Tibial artery (tissue), 4 donors: Measurements from ENCODE around the gene CAMTA1.
A peak's percentile ranks its signal among the peaks of the same experiment; 100 is the strongest.
"Not testable (repeated sequence)": the region's sequence is repeated elsewhere in the genome, so short reads cannot be mapped to it uniquely, and the experiment has no call there.

Experiments used
- DNase-seq, 2 donors: peaks; one replicate each; pipeline ENCODE4 v3.0.0-alpha.2; 2019
- H3K27ac ChIP-seq, 2 donors: fragments of 200-600 bp; sonication (generic) in 1 of 2; 1 replicate in 1 of 2; 2 replicates in 1 of 2; pipeline ENCODE4 v1.5.1; 2018 to 2019; ENCODE audit warnings: mild to moderate bottlenecking in 1 of 2
- H3K27me3 ChIP-seq, 2 donors: fragments of 200-600 bp; sonication (generic) in 1 of 2; one replicate each; pipeline versions ENCODE4 v1.5.1 to v1.6.0; 2016 to 2019
- H3K36me3 ChIP-seq, 3 donors: fragments of 200-600 bp; sonication (generic) in 2 of 3; one replicate each; pipeline ENCODE4 v1.5.1; 2016 to 2019; ENCODE audit warnings: mild to moderate bottlenecking in 2 of 3
- H3K4me1 ChIP-seq, 4 donors: fragments of 200-600 bp; sonication (generic) in 2 of 4; 1 replicate in 3 of 4; 2 replicates in 1 of 4; pipeline ENCODE4 v1.5.1; 2016 to 2019
- H3K4me3 ChIP-seq, 2 donors: fragments of 200-600 bp; sonication (generic) in 1 of 2; 1 replicate in 1 of 2; 2 replicates in 1 of 2; pipeline ENCODE4 v1.5.1; 2018 to 2019; ENCODE audit warnings: mild to moderate bottlenecking in 2 of 2
- H3K9me3 ChIP-seq, 3 donors: fragments of 200-600 bp; sonication (generic) in 1 of 3; one replicate each; pipeline ENCODE4 v1.5.1; 2016 to 2019
- intact Hi-C: fragments of 100-400 bp; cut with DNase I; formaldehyde crosslinking; loops from one replicate; pipeline ENCODE4 v1.15.0; 2023; ENCODE audit warnings: low total_unique reads
- TF ChIP-seq, protein P1 (sequence below), 2 experiments: fragments of 200-600 bp in 1 of 2; fragments of 450-650 bp in 1 of 2; IDR thresholded peaks; one replicate each; pipeline ENCODE4 v1.5.1; 2017 to 2019; ENCODE audit warnings: antibody characterized with exemption in 2 of 2, mild to moderate bottlenecking in 1 of 2, moderate library complexity in 1 of 2

The CAMTA1 gene

DNA sequence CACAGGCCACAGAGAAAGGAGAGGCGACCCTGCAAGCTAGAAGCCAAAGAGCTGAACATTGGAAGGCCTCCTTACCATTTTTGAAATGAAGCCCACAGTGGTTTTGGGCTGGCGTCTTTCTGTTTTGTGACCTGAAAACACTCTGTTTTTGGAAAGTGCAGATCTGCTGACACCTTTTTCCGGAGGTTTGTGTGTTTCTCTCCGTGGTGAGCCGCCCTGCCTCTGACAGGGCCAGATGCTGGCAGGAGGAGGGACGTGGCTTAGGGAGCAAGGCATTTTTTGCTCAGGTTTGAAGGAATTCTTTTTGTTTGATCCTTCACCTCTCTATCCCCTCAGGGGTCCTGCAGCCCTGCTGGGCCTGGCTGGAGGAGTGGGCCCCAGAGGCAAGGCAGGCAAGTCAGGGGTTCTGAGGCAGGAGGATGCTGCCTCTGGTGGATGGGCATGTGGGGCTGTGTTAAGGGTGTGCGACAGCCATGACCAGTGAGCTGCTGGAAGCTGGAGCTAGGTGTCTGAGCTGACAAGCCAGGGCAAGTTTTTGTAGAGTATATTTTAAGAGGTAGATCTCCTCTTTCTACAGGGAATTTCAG, 133.8 kb downstream of the CAMTA1 start:
- DNase-seq: no peak
- Histone ChIP-seq H3K9me3 (no peaks in the 10 kb centered on the region), H3K4me3 (no peak overlapping the region), H3K4me1 (peaks cover 0 to 24% (median 19%) of the 10 kb centered on the region in 4 donors), H3K27ac (no peak overlapping the region), H3K27me3 (peaks cover 0 to 9% of the 10 kb centered on the region in 2 donors), H3K36me3 (no peaks in the 10 kb centered on the region)
- TF ChIP-seq, protein P1, sequence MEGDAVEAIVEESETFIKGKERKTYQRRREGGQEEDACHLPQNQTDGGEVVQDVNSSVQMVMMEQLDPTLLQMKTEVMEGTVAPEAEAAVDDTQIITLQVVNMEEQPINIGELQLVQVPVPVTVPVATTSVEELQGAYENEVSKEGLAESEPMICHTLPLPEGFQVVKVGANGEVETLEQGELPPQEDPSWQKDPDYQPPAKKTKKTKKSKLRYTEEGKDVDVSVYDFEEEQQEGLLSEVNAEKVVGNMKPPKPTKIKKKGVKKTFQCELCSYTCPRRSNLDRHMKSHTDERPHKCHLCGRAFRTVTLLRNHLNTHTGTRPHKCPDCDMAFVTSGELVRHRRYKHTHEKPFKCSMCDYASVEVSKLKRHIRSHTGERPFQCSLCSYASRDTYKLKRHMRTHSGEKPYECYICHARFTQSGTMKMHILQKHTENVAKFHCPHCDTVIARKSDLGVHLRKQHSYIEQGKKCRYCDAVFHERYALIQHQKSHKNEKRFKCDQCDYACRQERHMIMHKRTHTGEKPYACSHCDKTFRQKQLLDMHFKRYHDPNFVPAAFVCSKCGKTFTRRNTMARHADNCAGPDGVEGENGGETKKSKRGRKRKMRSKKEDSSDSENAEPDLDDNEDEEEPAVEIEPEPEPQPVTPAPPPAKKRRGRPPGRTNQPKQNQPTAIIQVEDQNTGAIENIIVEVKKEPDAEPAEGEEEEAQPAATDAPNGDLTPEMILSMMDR (IDR thresholded peaks at IDR 0.05): no peak
- intact Hi-C loops: no loop called here

DNA sequence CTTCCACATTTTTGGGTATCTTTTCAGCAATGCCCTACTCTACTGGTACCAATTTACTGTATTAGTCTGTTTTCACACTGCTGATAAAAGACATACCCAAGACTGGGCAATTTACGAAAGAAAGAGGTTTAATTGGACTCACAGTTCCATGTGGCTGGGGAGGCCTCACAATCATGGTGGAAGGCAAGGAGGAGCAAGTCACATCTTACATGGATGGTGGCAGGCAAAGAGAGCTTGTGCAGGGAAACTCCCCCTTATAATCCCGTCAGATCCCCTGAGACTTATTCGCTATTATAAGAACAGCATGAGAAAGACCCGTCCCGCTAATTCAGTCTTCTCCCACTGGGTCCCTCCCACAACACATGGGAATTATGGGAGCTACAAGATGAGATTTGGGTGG, 136.3 kb downstream of the CAMTA1 start:
- H3K27me3 ChIP-seq, DNase-seq, intact Hi-C loops, H3K9me3 ChIP-seq, H3K27ac ChIP-seq, H3K36me3 ChIP-seq, H3K4me3 ChIP-seq: not testable (repeated sequence)
- peaks cover 0 to 39% (median 34%) of the 10 kb centered on the region in 4 donors for H3K4me1 ChIP-seq

DNA sequence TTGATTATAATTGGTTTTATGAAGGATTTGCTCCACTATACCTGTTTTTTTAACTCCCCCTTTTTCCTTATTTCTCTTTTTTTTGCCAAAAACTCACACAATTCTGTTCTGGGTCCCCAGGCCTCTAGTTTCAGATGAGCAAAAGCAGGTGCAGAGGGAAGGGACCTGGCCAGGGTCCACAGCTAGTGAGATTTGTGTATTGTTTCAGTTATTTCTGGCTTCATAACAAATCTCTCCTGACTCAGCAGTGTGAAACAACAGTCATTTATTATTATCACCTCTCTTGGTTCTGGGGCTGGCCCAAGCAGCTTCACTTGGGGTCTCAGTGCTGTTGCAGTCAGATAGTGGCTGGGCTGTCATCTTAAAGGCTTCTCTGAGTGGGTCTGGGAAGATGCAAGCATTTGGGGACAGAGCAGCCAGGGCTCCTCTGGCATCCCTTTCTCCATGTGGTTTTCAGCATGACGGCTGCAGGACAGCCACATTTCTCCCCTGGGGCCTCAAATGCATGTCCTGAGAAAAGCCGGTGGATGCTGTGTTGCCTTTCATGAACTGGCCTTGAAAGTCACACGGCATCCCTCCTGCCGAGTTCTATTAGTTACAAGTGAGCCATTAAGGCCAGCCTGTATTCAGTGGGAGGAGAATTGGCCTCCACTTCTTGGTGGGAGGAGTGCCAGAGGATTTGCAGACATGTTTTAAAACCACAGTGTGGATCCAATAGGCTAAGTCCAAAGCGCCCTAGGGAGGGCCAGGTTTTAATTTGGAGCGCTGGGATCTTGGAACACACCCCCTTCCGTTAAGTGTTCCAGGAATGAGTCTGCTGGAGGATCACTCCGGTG, 137.1 kb downstream of the CAMTA1 start:
- intact Hi-C loops: no loop called here
- Histone ChIP-seq H3K4me3 (no peak overlapping the region), H3K9me3 (no peaks in the 10 kb centered on the region), H3K36me3 (no peaks in the 10 kb centered on the region), H3K4me1 (peaks cover 0 to 39% (median 34%) of the 10 kb centered on the region in 4 donors), H3K27me3 (no peaks in the 10 kb centered on the region), H3K27ac (peak overlapping the region; percentile 1 to 10)
- DNase-seq: peak; percentile 68 to 85
- TF ChIP-seq, protein P1 (IDR thresholded peaks at IDR 0.05): no peak

DNA sequence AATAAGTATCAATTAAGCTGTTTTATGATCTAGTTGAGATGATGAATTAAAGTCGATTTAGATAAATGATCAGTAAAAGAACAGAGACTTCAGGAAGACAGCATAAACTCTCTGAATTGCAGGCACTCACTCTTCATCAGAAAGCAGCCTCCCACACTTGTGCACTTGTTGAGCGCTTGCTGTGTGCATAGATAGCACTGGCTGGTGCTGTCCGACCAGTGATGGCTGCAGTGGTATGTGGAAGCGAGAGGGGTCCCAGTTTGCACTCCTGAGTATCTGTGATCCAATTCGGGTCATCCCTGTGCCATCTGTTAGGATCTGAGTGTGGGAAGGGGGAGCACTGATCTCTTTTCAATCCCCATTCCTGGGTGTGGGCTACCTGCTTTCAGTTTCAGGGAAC, 137.8 kb downstream of the CAMTA1 start:
- no peaks in the 10 kb centered on the region for H3K36me3 ChIP-seq
- peaks cover 0 to 39% (median 34%) of the 10 kb centered on the region in 4 donors for H3K4me1 ChIP-seq
- TF ChIP-seq, protein P1 (IDR thresholded peaks at IDR 0.05): no peak
- no peaks in the 10 kb centered on the region for H3K9me3 ChIP-seq
- intact Hi-C loops: no loop called here
- DNase-seq: no peak
- H3K27ac ChIP-seq: peak overlapping the region; percentile 1 to 10
- no peaks in the 10 kb centered on the region for H3K27me3 ChIP-seq
- no peak overlapping the region for H3K4me3 ChIP-seq

DNA sequence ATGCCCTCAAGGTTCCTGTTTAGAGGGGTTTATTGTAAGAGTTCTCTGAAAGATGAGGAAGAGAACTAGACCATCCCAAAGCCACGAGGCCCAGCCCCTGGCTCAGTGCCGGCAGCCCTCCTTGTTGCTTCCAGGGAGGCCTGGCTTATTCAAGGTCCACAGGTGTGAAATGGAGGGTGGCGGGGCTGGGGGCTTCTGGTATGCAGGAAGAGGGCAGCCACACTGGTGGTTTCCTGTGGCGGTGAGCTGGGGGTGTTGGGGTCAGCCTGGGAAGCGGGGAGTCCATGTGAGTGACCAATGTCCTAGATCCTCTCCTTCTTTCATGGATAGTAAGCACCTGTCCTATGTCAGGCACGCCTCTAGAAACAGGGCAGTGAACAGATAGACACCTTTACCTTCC, 138.2 kb downstream of the CAMTA1 start:
- no peak for DNase-seq
- intact Hi-C loops: no loop called here
- H3K4me3 ChIP-seq: no peak overlapping the region
- peak overlapping the region in 1 of 2 donors; percentile 1 for H3K27ac ChIP-seq
- no peaks in the 10 kb centered on the region for H3K9me3 ChIP-seq
- TF ChIP-seq, protein P1 (IDR thresholded peaks at IDR 0.05): no peak
- H3K36me3 ChIP-seq: no peaks in the 10 kb centered on the region
- H3K4me1 ChIP-seq: peaks cover 0 to 39% (median 34%) of the 10 kb centered on the region in 4 donors
- H3K27me3 ChIP-seq: no peaks in the 10 kb centered on the region
